Liver (tissue), 9 donors: Measurements from ENCODE around the gene GLIS1. TPM values are rescaled to one million over a fixed set of nuclear protein-coding genes. Genes with fewer than 3 reads are reported as not detected.

Experiments used
- DNase-seq: peaks from one replicate; pipeline ENCODE4 v3.0.0-alpha.2; 2017; ENCODE audit warnings: low spot score
- H3K27ac ChIP-seq, 2 donors: one replicate each; pipeline ENCODE4 v1.7.0; 2013; ENCODE audit warnings: inconsistent platforms in 2 of 2, low read length in 2 of 2, control low read depth in 1 of 2, low read depth in 1 of 2, mild to moderate bottlenecking in 1 of 2
- H3K27me3 ChIP-seq, 4 donors: one replicate each; pipeline versions ENCODE4 v1.6.1 to v1.7.0; 2013; ENCODE audit warnings: low read length in 3 of 4, inconsistent platforms in 1 of 4, mild to moderate bottlenecking in 1 of 4, moderate library complexity in 1 of 4; ENCODE audit not compliant: control insufficient read depth in 4 of 4, insufficient read depth in 4 of 4
- H3K36me3 ChIP-seq, 4 donors: one replicate each; pipeline versions ENCODE4 v1.6.1 to v1.7.0; 2013; ENCODE audit warnings: low read length in 3 of 4, mild to moderate bottlenecking in 3 of 4, low read depth in 1 of 4, moderate library complexity in 1 of 4; ENCODE audit not compliant: control insufficient read depth in 4 of 4, insufficient read depth in 3 of 4
- H3K4me1 ChIP-seq, 4 donors: one replicate each; pipeline versions ENCODE4 v1.6.1 to v1.7.0; 2013; ENCODE audit warnings: low read length in 3 of 4, mild to moderate bottlenecking in 3 of 4, moderate library complexity in 1 of 4; ENCODE audit not compliant: control insufficient read depth in 4 of 4, insufficient read depth in 4 of 4
- H3K4me3 ChIP-seq, 3 donors: one replicate each; pipeline versions ENCODE4 v1.6.1 to v1.7.0; 2013; ENCODE audit warnings: low read length in 3 of 3, control low read depth in 1 of 3, low read depth in 1 of 3, mild to moderate bottlenecking in 1 of 3
- H3K9ac ChIP-seq, 2 donors: one replicate each; pipeline ENCODE4 v1.7.0; 2013; ENCODE audit warnings: low read length in 2 of 2, mild to moderate bottlenecking in 2 of 2, moderate library complexity in 2 of 2, control low read depth in 1 of 2, low read depth in 1 of 2
- H3K9me3 ChIP-seq, 4 donors: one replicate each; pipeline versions ENCODE4 v1.6.1 to v1.7.0; 2013; ENCODE audit warnings: low read length in 3 of 4; ENCODE audit not compliant: control insufficient read depth in 4 of 4
- ATF3 ChIP-seq: IDR thresholded peaks from 2 replicates; pipeline ENCODE4 v1.6.1; 2016; ENCODE audit warnings: antibody characterized with exemption
- EGR1 ChIP-seq, 2 donors: IDR thresholded peaks; 2 replicates each; pipeline ENCODE4 v1.6.1; 2016 to 2018; ENCODE audit warnings: antibody characterized with exemption in 2 of 2, low read depth in 2 of 2
- FOXA1 ChIP-seq: IDR thresholded peaks from 2 replicates; pipeline ENCODE4 v1.6.1; 2016; ENCODE audit warnings: antibody characterized with exemption
- FOXA2 ChIP-seq: IDR thresholded peaks from 2 replicates; pipeline ENCODE4 v1.6.1; 2016; ENCODE audit warnings: antibody characterized with exemption
- GABPA ChIP-seq, 2 donors: IDR thresholded peaks in 1 of 2; conservative IDR thresholded peaks in 1 of 2; 2 replicates each; pipeline ENCODE4 v1.6.1; 2016; ENCODE audit warnings: antibody characterized with exemption in 2 of 2, mild to moderate bottlenecking in 1 of 2, moderate library complexity in 1 of 2
- HNF4A ChIP-seq, 2 donors: conservative IDR thresholded peaks; 2 replicates each; pipeline ENCODE4 v1.6.1; 2016; ENCODE audit warnings: antibody characterized with exemption in 2 of 2, mild to moderate bottlenecking in 2 of 2
- HNF4G ChIP-seq: IDR thresholded peaks from 2 replicates; pipeline ENCODE4 v1.6.1; 2016; ENCODE audit warnings: antibody characterized with exemption
- NR2F2 ChIP-seq: IDR thresholded peaks from 2 replicates; pipeline ENCODE4 v1.6.1; 2016; ENCODE audit warnings: antibody characterized with exemption
- REST ChIP-seq: IDR thresholded peaks from 2 replicates; pipeline ENCODE4 v1.6.1; 2016; ENCODE audit warnings: antibody characterized with exemption, mild to moderate bottlenecking
- RXRA ChIP-seq, 2 donors: IDR thresholded peaks; 2 replicates each; pipeline ENCODE4 v1.6.1; 2017 to 2018; ENCODE audit warnings: antibody characterized with exemption in 2 of 2, mild to moderate bottlenecking in 1 of 2
- SP1 ChIP-seq: IDR thresholded peaks from 2 replicates; pipeline ENCODE4 v1.6.1; 2018; ENCODE audit warnings: antibody characterized with exemption, mild to moderate bottlenecking
- TAF1 ChIP-seq: conservative IDR thresholded peaks from 2 replicates; pipeline ENCODE4 v1.6.1; 2016; ENCODE audit warnings: antibody characterized with exemption, mild to moderate bottlenecking
- YY1 ChIP-seq: IDR thresholded peaks from 2 replicates; pipeline ENCODE4 v1.6.1; 2016; ENCODE audit warnings: antibody characterized with exemption, mild to moderate bottlenecking
- WGBS: extraction: QIAGEN DNeasy Blood & Tissue Kit; methylation state at CpG from one replicate; pipeline ENCODE4 v1.1.7; 2013; 5-methylcytosine and 5-hydroxymethylcytosine counted together
- polyA plus RNA-seq, 2 donors: library from polyadenylated mRNA; stranded (reverse) in 1 of 2; unstranded in 1 of 2; fragments of 200-250 nt in 1 of 2; fragments of >200 nt in 1 of 2; fragmentation: Nextera tagmentation in 1 of 2; extraction: Ambion mirVana in 1 of 2; gene quantifications; one replicate each; pipeline versions ENCODE4 v1.2.1 to v1.2.3, GENCODE V29; 2013 to 2015
- total RNA-seq, 2 donors: library from RNA; depleted of rRNA; stranded (reverse); fragments of >200 nt; gene quantifications; one replicate each; pipeline ENCODE4 v1.2.3, GENCODE V29; 2014
- TF ChIP-seq, protein P1 (sequence below): fragments of 150-350 bp; IDR thresholded peaks from 2 replicates; pipeline ENCODE4 v1.5.1; 2017; ENCODE audit warnings: improper control_type of control experiment, low read depth, low read length; ENCODE audit not compliant: missing input control
- TF ChIP-seq, protein P2 (sequence below): IDR thresholded peaks from 2 replicates; pipeline ENCODE4 v1.6.1; 2016; ENCODE audit warnings: antibody characterized with exemption
- donor health status: healthy.
- donor health status: healthy.
- donor health status: healthy.
- donor health status: healthy.
- donor health status: healthy.

The GLIS1 gene
- total and polyA plus RNA-seq, 4 donors: under 0.01 to 0.05 TPM; not detected in 2

DNA sequence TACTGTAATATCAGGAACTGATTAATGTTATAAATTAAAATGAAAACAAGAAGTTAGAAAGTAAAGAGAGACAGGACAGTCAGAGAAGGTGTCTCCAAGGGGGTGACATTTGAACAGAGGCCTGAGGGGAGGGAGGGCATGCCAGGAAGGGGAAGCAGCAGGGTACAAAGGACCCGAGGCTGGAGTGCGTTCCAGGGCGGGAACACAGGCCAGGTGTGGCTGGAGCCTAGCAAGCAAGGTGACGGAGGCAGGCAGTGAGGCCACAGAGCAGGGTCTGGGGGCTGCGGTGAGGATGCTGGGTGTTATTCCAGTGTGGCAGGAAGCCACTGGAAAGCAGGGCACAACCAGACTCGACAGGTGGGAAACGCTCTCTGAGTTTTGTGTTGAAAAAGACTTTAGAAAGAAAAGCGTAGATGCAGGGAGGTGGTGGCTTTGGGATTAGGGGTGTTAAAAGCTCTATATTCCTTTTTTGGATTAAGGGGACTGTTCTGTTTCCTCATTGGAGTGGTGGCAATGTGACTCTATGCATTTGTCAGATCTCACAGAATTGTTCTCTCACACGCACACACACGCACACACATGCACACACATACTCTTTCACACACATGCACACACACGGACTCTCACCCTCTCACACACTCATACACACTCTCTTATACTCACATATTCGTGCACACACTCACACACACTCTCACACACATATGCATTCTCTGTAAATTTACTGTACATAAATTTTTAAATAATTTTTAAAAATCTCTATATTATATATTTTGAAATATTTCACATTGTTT, 124.5 kb downstream of the GLIS1 start:
- no peak overlapping the region for H3K4me3 ChIP-seq
- 68% methylated on average over 12 of the region's 12 CpGs for WGBS

DNA sequence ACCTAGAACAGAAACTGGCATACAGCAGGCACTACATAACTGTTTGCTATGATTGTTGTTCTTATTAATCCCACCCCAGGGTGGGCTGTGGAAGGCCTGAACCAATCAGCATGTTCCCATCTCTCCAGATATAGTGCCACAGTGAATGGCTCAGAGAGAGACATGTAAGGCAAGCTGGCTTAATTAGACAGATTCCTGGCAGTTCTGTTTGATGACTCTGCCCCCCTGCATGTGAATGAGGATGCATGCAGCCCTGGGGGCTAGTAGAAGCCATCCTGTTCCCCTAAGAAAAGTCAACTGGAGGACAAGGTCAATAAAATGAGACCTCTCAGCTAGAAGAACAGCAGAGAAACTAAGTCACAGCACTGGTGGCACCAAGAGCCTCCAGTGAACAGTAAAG, 130.3 kb downstream of the GLIS1 start:
- Histone ChIP-seq H3K9ac (no peak overlapping the region), H3K27me3 (no peaks in the 10 kb centered on the region), H3K4me3 (no peak overlapping the region), H3K9me3 (peaks cover 0 to 13% (median 0%) of the 10 kb centered on the region in 4 donors), H3K4me1 (no peaks in the 10 kb centered on the region), H3K27ac (no peak overlapping the region), H3K36me3 (no peaks in the 10 kb centered on the region)
- no peak for DNase-seq
- TF ChIP-seq HNF4G: no peak
- TF ChIP-seq FOXA1: no peak
- TF ChIP-seq, protein P1, sequence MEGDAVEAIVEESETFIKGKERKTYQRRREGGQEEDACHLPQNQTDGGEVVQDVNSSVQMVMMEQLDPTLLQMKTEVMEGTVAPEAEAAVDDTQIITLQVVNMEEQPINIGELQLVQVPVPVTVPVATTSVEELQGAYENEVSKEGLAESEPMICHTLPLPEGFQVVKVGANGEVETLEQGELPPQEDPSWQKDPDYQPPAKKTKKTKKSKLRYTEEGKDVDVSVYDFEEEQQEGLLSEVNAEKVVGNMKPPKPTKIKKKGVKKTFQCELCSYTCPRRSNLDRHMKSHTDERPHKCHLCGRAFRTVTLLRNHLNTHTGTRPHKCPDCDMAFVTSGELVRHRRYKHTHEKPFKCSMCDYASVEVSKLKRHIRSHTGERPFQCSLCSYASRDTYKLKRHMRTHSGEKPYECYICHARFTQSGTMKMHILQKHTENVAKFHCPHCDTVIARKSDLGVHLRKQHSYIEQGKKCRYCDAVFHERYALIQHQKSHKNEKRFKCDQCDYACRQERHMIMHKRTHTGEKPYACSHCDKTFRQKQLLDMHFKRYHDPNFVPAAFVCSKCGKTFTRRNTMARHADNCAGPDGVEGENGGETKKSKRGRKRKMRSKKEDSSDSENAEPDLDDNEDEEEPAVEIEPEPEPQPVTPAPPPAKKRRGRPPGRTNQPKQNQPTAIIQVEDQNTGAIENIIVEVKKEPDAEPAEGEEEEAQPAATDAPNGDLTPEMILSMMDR: no peak
- TF ChIP-seq REST: no peak
- no peak for TF ChIP-seq GABPA (IDR thresholded peaks at IDR 0.05 in 1 of 2, conservative IDR thresholded peaks at IDR 0.05 in 1 of 2)

More for the DNA sequence above, 124.5 kb downstream of the GLIS1 start:
- no peaks in the 10 kb centered on the region for H3K36me3 ChIP-seq
- peaks cover 0 to 11% (median 0%) of the 10 kb centered on the region in 4 donors for H3K9me3 ChIP-seq
- no peaks in the 10 kb centered on the region for H3K27me3 ChIP-seq
- no peak for TF ChIP-seq GABPA (IDR thresholded peaks at IDR 0.05 in 1 of 2, conservative IDR thresholded peaks at IDR 0.05 in 1 of 2)
- TF ChIP-seq HNF4A (conservative IDR thresholded peaks at IDR 0.05): no peak
- no peak for TF ChIP-seq ATF3
- no peak for TF ChIP-seq EGR1 (IDR thresholded peaks at IDR 0.05; ENCODE audit: low read depth in 2 of 2)
- TF ChIP-seq TAF1: no peak
- TF ChIP-seq, protein P2, sequence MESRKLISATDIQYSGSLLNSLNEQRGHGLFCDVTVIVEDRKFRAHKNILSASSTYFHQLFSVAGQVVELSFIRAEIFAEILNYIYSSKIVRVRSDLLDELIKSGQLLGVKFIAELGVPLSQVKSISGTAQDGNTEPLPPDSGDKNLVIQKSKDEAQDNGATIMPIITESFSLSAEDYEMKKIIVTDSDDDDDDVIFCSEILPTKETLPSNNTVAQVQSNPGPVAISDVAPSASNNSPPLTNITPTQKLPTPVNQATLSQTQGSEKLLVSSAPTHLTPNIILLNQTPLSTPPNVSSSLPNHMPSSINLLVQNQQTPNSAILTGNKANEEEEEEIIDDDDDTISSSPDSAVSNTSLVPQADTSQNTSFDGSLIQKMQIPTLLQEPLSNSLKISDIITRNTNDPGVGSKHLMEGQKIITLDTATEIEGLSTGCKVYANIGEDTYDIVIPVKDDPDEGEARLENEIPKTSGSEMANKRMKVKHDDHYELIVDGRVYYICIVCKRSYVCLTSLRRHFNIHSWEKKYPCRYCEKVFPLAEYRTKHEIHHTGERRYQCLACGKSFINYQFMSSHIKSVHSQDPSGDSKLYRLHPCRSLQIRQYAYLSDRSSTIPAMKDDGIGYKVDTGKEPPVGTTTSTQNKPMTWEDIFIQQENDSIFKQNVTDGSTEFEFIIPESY: no peak
- TF ChIP-seq YY1: no peak
- no peak for TF ChIP-seq REST
- TF ChIP-seq FOXA2: no peak
- no peak for TF ChIP-seq SP1
- TF ChIP-seq HNF4G: no peak
- no peak for TF ChIP-seq RXRA (IDR thresholded peaks at IDR 0.05)
- no peak for TF ChIP-seq NR2F2
- H3K4me1 ChIP-seq: no peaks in the 10 kb centered on the region
- H3K27ac ChIP-seq: no peak overlapping the region
- no peak overlapping the region for H3K9ac ChIP-seq
- no peak for DNase-seq
